ENCODE measurements around the gene TOP2A.

- TF ChIP-seq CTCF (conservative IDR thresholded peaks at IDR 0.05 in 1 of 2, IDR thresholded peaks at IDR 0.05 in 1 of 2; ENCODE audit: low read depth in 1 of 2, low read length in 2 of 2) (no peak), EZH2 (IDR thresholded peaks at IDR 0.05; ENCODE audit: low read length, missing control alignments) (no peak)
Observed at GRCh38 chr17:40417609-40418427, at the start of gene TOP2A.
